ENCODE measurements around the gene POLR3GL. TPM values are rescaled to one million over a fixed set of nuclear protein-coding genes. Genes with fewer than 3 reads are reported as not detected.

Gene POLR3GL
- total RNA-seq, 1 donor from 2014 or later: 12.0 TPM

DNA sequence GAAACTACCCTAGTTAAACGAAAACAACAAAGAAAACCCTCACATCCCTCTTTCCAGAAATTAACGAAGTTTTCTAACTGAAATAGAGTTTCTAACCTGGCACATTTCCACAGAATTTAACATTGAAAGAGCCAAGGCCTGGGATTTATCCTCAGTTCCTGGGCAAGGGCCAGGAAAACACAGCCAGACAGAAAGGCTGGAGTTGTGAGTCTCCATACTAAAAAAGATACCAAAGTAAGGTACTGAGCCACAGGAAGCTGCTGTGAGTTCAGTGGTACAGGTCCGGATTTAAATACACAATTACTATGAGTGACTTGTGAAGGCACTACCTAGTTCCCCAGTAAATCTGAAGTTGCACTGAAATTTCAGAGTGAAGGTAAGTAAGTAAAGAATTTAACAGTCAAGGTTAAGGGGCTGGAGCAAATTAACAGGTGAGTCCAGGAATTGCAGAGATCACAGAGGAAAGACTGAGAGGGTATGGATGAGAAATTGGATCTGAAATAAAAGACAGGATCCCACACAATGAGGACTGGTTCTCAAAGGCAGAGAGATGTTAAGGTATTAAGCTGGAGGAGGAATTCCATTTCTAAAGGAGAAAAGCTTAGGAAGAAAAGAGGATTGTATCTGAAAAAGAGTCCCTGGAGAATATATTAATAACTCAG, 7.6 kb upstream of the POLR3GL start:
- Mint-ChIP-seq H3K27ac (peak overlapping the region; percentile 7), H3K36me3 (peaks cover 3% of the 10 kb centered on the region), H3K9me3 (no peaks in the 10 kb centered on the region), H3K27me3 (ENCODE audit: insufficient read depth, low read depth) (peaks cover 16% of the 10 kb centered on the region), H3K4me3 (peak overlapping the region; percentile 90), H3K4me1 (peaks cover 53% of the 10 kb centered on the region)
- H2AFZ ChIP-seq (replicated peaks): peak overlapping the region; percentile 38
- DNase-seq (ENCODE audit: low spot score): no peak
- H3F3A ChIP-seq (ENCODE audit: low read depth): peaks cover 14% of the 10 kb centered on the region
- H3K4me1 ChIP-seq: peaks cover 20% of the 10 kb centered on the region
- H3K27ac ChIP-seq: no peak overlapping the region
- peak overlapping the region; percentile 57 for H3K4me3 ChIP-seq
- H3K9ac ChIP-seq: no peak overlapping the region
- H4K20me1 ChIP-seq (ENCODE audit: low read depth): no peaks in the 10 kb centered on the region
- H3K27me3 ChIP-seq: peaks cover 65% of the 10 kb centered on the region
- no peaks in the 10 kb centered on the region for H3K79me2 ChIP-seq (ENCODE audit: low read depth)
- no peak for TF ChIP-seq EZH2phosphoT487 (IDR thresholded peaks at IDR 0.05)
- TF ChIP-seq, protein P1, sequence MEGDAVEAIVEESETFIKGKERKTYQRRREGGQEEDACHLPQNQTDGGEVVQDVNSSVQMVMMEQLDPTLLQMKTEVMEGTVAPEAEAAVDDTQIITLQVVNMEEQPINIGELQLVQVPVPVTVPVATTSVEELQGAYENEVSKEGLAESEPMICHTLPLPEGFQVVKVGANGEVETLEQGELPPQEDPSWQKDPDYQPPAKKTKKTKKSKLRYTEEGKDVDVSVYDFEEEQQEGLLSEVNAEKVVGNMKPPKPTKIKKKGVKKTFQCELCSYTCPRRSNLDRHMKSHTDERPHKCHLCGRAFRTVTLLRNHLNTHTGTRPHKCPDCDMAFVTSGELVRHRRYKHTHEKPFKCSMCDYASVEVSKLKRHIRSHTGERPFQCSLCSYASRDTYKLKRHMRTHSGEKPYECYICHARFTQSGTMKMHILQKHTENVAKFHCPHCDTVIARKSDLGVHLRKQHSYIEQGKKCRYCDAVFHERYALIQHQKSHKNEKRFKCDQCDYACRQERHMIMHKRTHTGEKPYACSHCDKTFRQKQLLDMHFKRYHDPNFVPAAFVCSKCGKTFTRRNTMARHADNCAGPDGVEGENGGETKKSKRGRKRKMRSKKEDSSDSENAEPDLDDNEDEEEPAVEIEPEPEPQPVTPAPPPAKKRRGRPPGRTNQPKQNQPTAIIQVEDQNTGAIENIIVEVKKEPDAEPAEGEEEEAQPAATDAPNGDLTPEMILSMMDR (IDR thresholded peaks at IDR 0.05): no peak
- TF ChIP-seq EZH2 (IDR thresholded peaks at IDR 0.05): no peak
- H3K9me3 ChIP-seq (ENCODE audit: low read depth): no peaks in the 10 kb centered on the region
- H3K36me3 ChIP-seq: no peaks in the 10 kb centered on the region
- peak overlapping the region; percentile 81 for H3K4me2 ChIP-seq

DNA sequence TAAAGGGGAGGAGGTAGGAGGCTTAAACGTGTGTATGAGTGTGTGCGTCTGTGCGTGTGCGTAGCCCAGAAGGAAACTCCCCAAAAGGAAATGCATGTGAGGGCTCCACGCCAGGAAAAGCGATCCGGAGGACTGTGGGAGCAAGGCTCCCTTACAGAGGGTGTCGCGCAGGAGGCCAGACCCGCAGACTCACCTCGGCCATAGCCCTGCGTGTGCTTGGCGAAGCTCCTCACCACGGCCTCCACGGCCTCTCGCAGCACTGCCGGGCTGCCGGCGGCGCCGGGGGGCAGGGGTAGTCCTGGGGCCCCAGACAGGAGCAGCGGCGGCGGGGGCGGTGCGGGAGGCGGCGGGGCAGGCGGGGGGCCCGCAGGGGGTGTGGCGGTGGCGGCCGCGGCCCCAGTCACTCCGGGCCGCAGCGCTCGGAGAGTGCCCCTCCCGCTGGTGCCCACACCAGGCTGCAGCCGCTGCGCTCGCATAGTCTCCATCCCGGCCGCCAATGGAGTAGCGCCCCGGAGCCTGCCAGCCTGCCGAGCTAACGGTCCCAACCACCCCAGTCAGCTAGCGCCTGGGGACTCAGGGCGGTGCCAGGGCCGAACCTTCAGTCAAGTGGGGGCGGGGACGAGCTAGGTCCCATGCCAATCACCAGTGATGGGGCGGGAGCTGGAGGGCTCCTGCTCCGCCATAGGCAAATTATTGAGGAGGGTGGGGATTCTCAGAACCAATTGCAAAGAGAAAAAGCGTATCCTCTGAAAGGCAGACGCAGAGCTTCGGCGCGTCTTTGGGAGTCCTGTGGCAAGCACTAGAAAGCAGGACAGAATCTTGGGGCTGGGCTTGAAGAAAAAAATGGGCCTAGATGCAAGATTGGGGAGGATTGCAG, 6.8 kb upstream of the POLR3GL start, which contains the start of gene LIX1L:
LIX1L (minus strand) TSS at position 575 of the 877 bp plus-strand sequence; CDS start at position 485, 90 bp downstream.
- H4K20me1 ChIP-seq (ENCODE audit: low read depth): no peaks in the 10 kb centered on the region
- no peak within 1 kb of the TSS for H3K9ac ChIP-seq
- Mint-ChIP-seq H3K9me3 (no peaks in the 10 kb centered on the region), H3K4me3 (peak within 1 kb of the TSS; percentile 91), H3K4me1 (peaks cover 54% of the 10 kb centered on the region), H3K27me3 (ENCODE audit: insufficient read depth, low read depth) (peaks cover 18% of the 10 kb centered on the region), H3K27ac (peak within 1 kb of the TSS; percentile 57), H3K36me3 (no peaks in the 10 kb centered on the region)
- H3K9me3 ChIP-seq (ENCODE audit: low read depth): no peaks in the 10 kb centered on the region
- peak within 1 kb of the TSS; percentile 38 for H2AFZ ChIP-seq (replicated peaks)
- H3K4me1 ChIP-seq: peaks cover 27% of the 10 kb centered on the region
- H3F3A ChIP-seq (ENCODE audit: low read depth): peaks cover 15% of the 10 kb centered on the region
- peak; percentile 99 for DNase-seq (ENCODE audit: low spot score)
- TF ChIP-seq, protein P1 (IDR thresholded peaks at IDR 0.05): no peak
- no peak for TF ChIP-seq EZH2phosphoT487 (IDR thresholded peaks at IDR 0.05)
- no peak for TF ChIP-seq EZH2 (IDR thresholded peaks at IDR 0.05)
- H3K36me3 ChIP-seq: no peaks in the 10 kb centered on the region
- H3K27me3 ChIP-seq: peaks cover 73% of the 10 kb centered on the region
- no peak within 1 kb of the TSS for H3K27ac ChIP-seq
- peak within 1 kb of the TSS; percentile 57 for H3K4me3 ChIP-seq
- peak within 1 kb of the TSS; percentile 81 for H3K4me2 ChIP-seq
- no peaks in the 10 kb centered on the region for H3K79me2 ChIP-seq (ENCODE audit: low read depth)

GRCh38 chr1:145958734-145959133, 5.8 kb upstream of the POLR3GL start:
- peak overlapping the region; percentile 81 for H3K4me2 ChIP-seq

More at GRCh38 chr1:145958734-145959133, 5.8 kb upstream of the POLR3GL start:
- no peak for DNase-seq (ENCODE audit: low spot score)
- no peak overlapping the region for H3K27ac ChIP-seq
- H4K20me1 ChIP-seq (ENCODE audit: low read depth): no peaks in the 10 kb centered on the region
- H3K27me3 Mint-ChIP-seq (ENCODE audit: insufficient read depth, low read depth): peaks cover 18% of the 10 kb centered on the region
- no peak overlapping the region for H2AFZ ChIP-seq (replicated peaks)
- peak overlapping the region; percentile 91 for H3K4me3 Mint-ChIP-seq
- no peak overlapping the region for H3K9ac ChIP-seq
- TF ChIP-seq EZH2 (IDR thresholded peaks at IDR 0.05): no peak
- no peaks in the 10 kb centered on the region for H3K79me2 ChIP-seq (ENCODE audit: low read depth)
- H3K27me3 ChIP-seq: peaks cover 83% of the 10 kb centered on the region
- H3K4me1 Mint-ChIP-seq: peaks cover 64% of the 10 kb centered on the region
- H3K4me1 ChIP-seq: peaks cover 31% of the 10 kb centered on the region
- H3F3A ChIP-seq (ENCODE audit: low read depth): peaks cover 22% of the 10 kb centered on the region
- no peaks in the 10 kb centered on the region for H3K9me3 Mint-ChIP-seq
- no peaks in the 10 kb centered on the region for H3K9me3 ChIP-seq (ENCODE audit: low read depth)
- no peaks in the 10 kb centered on the region for H3K36me3 ChIP-seq
- peak overlapping the region; percentile 57 for H3K4me3 ChIP-seq
- no peaks in the 10 kb centered on the region for H3K36me3 Mint-ChIP-seq
- H3K27ac Mint-ChIP-seq: no peak overlapping the region

All from neural progenitor cell (in vitro differentiated cells).